NB4 (cell line): Measurements from ENCODE around the gene TNS2.

Experiments used
- POLR2A ChIP-seq: IDR thresholded peaks from 2 replicates; pipeline ENCODE4 v1.6.1; 2011; ENCODE audit warnings: mild to moderate bottlenecking; ENCODE audit not compliant: insufficient read length; ENCODE audit errors: extremely low read depth
- TF ChIP-seq, protein P1 (sequence below): IDR thresholded peaks from one replicate; pipeline ENCODE4 v1.5.1; 2012; ENCODE audit warnings: low read depth, low read length
- TF ChIP-seq, protein P2 (sequence below): IDR thresholded peaks from 2 replicates; pipeline ENCODE4 v1.6.1; 2011; ENCODE audit warnings: low read depth, low read length

DNA sequence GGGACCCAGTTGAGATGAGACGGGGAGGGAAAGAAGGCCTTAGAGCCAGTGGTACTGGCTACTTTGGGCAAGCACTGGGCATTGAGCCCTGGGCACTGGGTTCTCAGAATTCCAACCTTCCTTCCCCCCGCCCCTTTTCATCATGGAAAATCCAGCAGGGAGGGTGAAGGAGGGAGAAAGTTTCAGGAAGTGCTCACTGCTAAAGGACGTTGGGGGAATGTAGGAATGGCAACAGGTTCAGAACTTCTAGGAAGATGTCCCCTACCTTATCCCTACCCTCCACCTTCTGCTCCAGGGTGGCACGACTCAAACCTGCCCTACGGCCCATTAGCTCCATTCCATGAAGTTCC is 4.2 kb upstream of the TNS2 start:
- TF ChIP-seq, protein P1, sequence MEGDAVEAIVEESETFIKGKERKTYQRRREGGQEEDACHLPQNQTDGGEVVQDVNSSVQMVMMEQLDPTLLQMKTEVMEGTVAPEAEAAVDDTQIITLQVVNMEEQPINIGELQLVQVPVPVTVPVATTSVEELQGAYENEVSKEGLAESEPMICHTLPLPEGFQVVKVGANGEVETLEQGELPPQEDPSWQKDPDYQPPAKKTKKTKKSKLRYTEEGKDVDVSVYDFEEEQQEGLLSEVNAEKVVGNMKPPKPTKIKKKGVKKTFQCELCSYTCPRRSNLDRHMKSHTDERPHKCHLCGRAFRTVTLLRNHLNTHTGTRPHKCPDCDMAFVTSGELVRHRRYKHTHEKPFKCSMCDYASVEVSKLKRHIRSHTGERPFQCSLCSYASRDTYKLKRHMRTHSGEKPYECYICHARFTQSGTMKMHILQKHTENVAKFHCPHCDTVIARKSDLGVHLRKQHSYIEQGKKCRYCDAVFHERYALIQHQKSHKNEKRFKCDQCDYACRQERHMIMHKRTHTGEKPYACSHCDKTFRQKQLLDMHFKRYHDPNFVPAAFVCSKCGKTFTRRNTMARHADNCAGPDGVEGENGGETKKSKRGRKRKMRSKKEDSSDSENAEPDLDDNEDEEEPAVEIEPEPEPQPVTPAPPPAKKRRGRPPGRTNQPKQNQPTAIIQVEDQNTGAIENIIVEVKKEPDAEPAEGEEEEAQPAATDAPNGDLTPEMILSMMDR, result no peak
- no peak for TF ChIP-seq POLR2A
- TF ChIP-seq, protein P2, sequence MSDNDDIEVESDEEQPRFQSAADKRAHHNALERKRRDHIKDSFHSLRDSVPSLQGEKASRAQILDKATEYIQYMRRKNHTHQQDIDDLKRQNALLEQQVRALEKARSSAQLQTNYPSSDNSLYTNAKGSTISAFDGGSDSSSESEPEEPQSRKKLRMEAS, result no peak
